ENCODE data around the gene PPM1M. TPM values are rescaled to one million over a fixed set of nuclear protein-coding genes. Genes with fewer than 3 reads are reported as not detected.
A peak's percentile ranks its signal among the peaks of the same experiment; 100 is the strongest.

PPM1M gene
- total and polyA plus RNA-seq, 2 experiments from 2014 or later = 2.2 to 4.0 TPM

- peak; percentile 97 for DNase-seq (ENCODE audit: low spot score)
- Histone ChIP-seq H3K27me3 (ENCODE audit: insufficient read depth) (no peaks in the 10 kb centered on the region), H3K4me1 (ENCODE audit: insufficient read depth) (peaks cover 21% of the 10 kb centered on the region), H4K20me1 (replicated peaks; ENCODE audit: insufficient read depth) (peaks cover 41% of the 10 kb centered on the region), H3K9me2 (ENCODE audit: insufficient read depth) (no peaks in the 10 kb centered on the region), H3K36me3 (ENCODE audit: insufficient read depth) (no peaks in the 10 kb centered on the region), H3K27ac (ENCODE audit: low read depth) (peak within 1 kb of the TSS; percentile 95), H3F3A (replicated peaks; ENCODE audit: low read depth) (peaks cover 9% of the 10 kb centered on the region; the same call in 1 of the 2 replicates), H2AFZ (peak within 1 kb of the TSS; percentile 87; the same call in 1 of the 2 replicates), H3K79me2 (replicated peaks; ENCODE audit: insufficient read depth) (peaks cover 45% of the 10 kb centered on the region), H3K4me2 (peak within 1 kb of the TSS; percentile 83), H3K4me3 (peak within 1 kb of the TSS; percentile 72)
- H3K9me3 Mint-ChIP-seq = no peaks in the 10 kb centered on the region; the same call in 2 of the 3 replicates
- H3K27ac Mint-ChIP-seq = peak within 1 kb of the TSS; percentile 100
- TF ChIP-seq REST (IDR thresholded peaks at IDR 0.05; ENCODE audit: unreplicated experiment) (no peak), CTCF (conservative IDR thresholded peaks at IDR 0.05; ENCODE audit: low read depth in 2 of 2) (peak; percentile 61 to 63), POLR2AphosphoS5 (IDR thresholded peaks at IDR 0.05; ENCODE audit: low read depth) (peak; percentile 98), EZH2phosphoT487 (IDR thresholded peaks at IDR 0.05; ENCODE audit: unreplicated experiment) (no peak), ZNF114 (CRISPR knock-in tag; IDR thresholded peaks at IDR 0.05) (no peak), STAT1 (IDR thresholded peaks at IDR 0.05; ENCODE audit: unreplicated experiment) (no peak), CREB1 (CRISPR knock-in tag; IDR thresholded peaks at IDR 0.05; ENCODE audit: low read depth) (peak; percentile 91), ETS1 (IDR thresholded peaks at IDR 0.05) (peak; percentile 46; the same call in 1 of the 2 replicates), ZNF331 (CRISPR knock-in tag; IDR thresholded peaks at IDR 0.05; ENCODE audit: low read depth) (no peak), JUNB (IDR thresholded peaks at IDR 0.05; ENCODE audit: unreplicated experiment) (no peak), ZNF462 (CRISPR knock-in tag; IDR thresholded peaks at IDR 0.05) (no peak), EZH2 (IDR thresholded peaks at IDR 0.05; ENCODE audit: low read depth, unreplicated experiment) (no peak), NANOG (IDR thresholded peaks at IDR 0.05; ENCODE audit: borderline replicate concordance) (no peak)
- H3K27me3 Mint-ChIP-seq (ENCODE audit: insufficient read depth, low read depth, poor library complexity) = peaks cover 13% of the 10 kb centered on the region
- H3K4me3 Mint-ChIP-seq = peak within 1 kb of the TSS; percentile 91
- H3K36me3 Mint-ChIP-seq (ENCODE audit: low read depth) = peaks cover 22% of the 10 kb centered on the region
- peak; percentile 90 for ATAC-seq
- peaks cover 16% of the 10 kb centered on the region for H3K4me1 Mint-ChIP-seq
These were observed 33.0 kb downstream of the PPM1M start, which contains the start of gene WDR82 for GRCh38 chr3:52278510-52279069. Gene WDR82, minus strand, starts transcription at chr3:52278649. Its CDS starts 288 bp downstream, at chr3:52278361.

Measured in GM23338 (cell line).